K562 (cell line): ENCODE measurements around the gene STIM1. TPM values are rescaled to one million over a fixed set of nuclear protein-coding genes. Genes with fewer than 3 reads are reported as not detected.

Source experiments
- DLX4 ChIP-seq: fragments of 250-450 bp; sonication (Bioruptor Pico); IDR thresholded peaks from 2 replicates; pipeline ENCODE4 v1.6.1; 2021; ENCODE audit warnings: mild to moderate bottlenecking
- EP400 ChIP-seq: fragments of 450-650 bp; IDR thresholded peaks from 2 replicates; pipeline ENCODE4 v1.6.1; 2017; ENCODE audit warnings: antibody characterized with exemption, mild to moderate bottlenecking, moderate library complexity
- ETV1 ChIP-seq: fragments of 450-650 bp; conservative IDR thresholded peaks from 2 replicates; pipeline ENCODE4 v1.6.1; 2016; ENCODE audit warnings: missing genetic modification characterization, control low read depth, low read depth, missing compliant biosample characterization
- FOS ChIP-seq: IDR thresholded peaks from 3 replicates; pipeline ENCODE4 v1.6.1; 2011; ENCODE audit not compliant: insufficient read length; ENCODE audit errors: extremely low read depth
- FOXJ3 ChIP-seq: sonication (generic); formaldehyde crosslinking; IDR thresholded peaks from 2 replicates; pipeline ENCODE4 v1.4.0; 2020; ENCODE audit warnings: mild to moderate bottlenecking, missing genetic modification reagents
- FOXM1 ChIP-seq, 2 experiments: fragments of 450-650 bp in 1 of 2; sonication (generic) in 1 of 2; formaldehyde crosslinking in 1 of 2; IDR thresholded peaks; 2 replicates each; pipeline versions ENCODE4 v1.6.1 to v1.9.0; 2017 to 2022; ENCODE audit warnings: low read depth in 2 of 2, mild to moderate bottlenecking in 2 of 2, missing genetic modification reagents in 1 of 2, moderate library complexity in 1 of 2
- GTF3C2 ChIP-seq: IDR thresholded peaks from 3 replicates; pipeline ENCODE4 v1.6.1; 2011; ENCODE audit warnings: borderline replicate concordance, mild to moderate bottlenecking, moderate library complexity; ENCODE audit not compliant: insufficient read length; ENCODE audit errors: extremely low read depth
- HBP1 ChIP-seq: fragments of 450-650 bp; formaldehyde crosslinking; IDR thresholded peaks from 2 replicates; pipeline ENCODE4 v1.4.0; 2022; ENCODE audit warnings: missing genetic modification characterization
- RFX1 ChIP-seq: fragments of 450-650 bp; IDR thresholded peaks from 2 replicates; pipeline ENCODE4 v1.6.1; 2016; ENCODE audit warnings: mild to moderate bottlenecking, moderate library complexity
- SIX5 ChIP-seq, 2 experiments: IDR thresholded peaks; 2 replicates each; pipeline ENCODE4 v1.6.1; 2011; ENCODE audit warnings: low read length in 2 of 2, borderline replicate concordance in 1 of 2, low read depth in 1 of 2, mild to moderate bottlenecking in 1 of 2, moderate library complexity in 1 of 2; ENCODE audit not compliant: insufficient read depth in 1 of 2
- SMAD4 ChIP-seq: fragments of 250-450 bp; sonication (Bioruptor Pico); conservative IDR thresholded peaks from 2 replicates; pipeline ENCODE4 v1.8.0; 2021; ENCODE audit warnings: inconsistent platforms, mild to moderate bottlenecking, moderate library complexity
- YY1 ChIP-seq, 3 experiments: IDR thresholded peaks; 2 replicates each; pipeline ENCODE4 v1.6.1; 2011; ENCODE audit warnings: low read length in 2 of 3, mild to moderate bottlenecking in 2 of 3, moderate library complexity in 2 of 3, borderline replicate concordance in 1 of 3, control low read depth in 1 of 3, low read depth in 1 of 3; ENCODE audit not compliant: insufficient read depth in 3 of 3, insufficient replicate concordance in 2 of 3, control insufficient read depth in 1 of 3, insufficient read length in 1 of 3; ENCODE audit errors: extremely low read depth in 1 of 3
- ZNF197 ChIP-seq: fragments of 200-800 bp; sonication (Bioruptor generic); IDR thresholded peaks from 2 replicates; pipeline ENCODE4 v1.6.1; 2016; ENCODE audit warnings: low read depth, missing genetic modification characterization, missing compliant biosample characterization
- ZNF224 ChIP-seq: sonication (generic); formaldehyde crosslinking; IDR thresholded peaks from 2 replicates; pipeline ENCODE4 v1.8.0; 2022; ENCODE audit warnings: mild to moderate bottlenecking, missing genetic modification reagents
- polyA plus RNA-seq, 8 experiments: library from polyadenylated mRNA; depleted of rRNA in 4 of 8; stranded (reverse) in 5 of 8; unstranded in 3 of 8; fragments of >200 nt; fragmentation: Nextera tagmentation in 2 of 8; fragmentation: Illumina TruSeq in 1 of 8; extraction: Ambion mirVana in 2 of 8; extraction: Trizol in 1 of 8; gene quantifications; 2 replicates each; pipeline versions ENCODE4 v1.2.1 to v1.2.3, GENCODE V29; 2011 to 2014; ENCODE audit warnings: inconsistent platforms in 1 of 8, missing spikeins in 1 of 8
- total RNA-seq, 7 experiments: library from RNA; depleted of rRNA in 6 of 7; stranded (reverse); fragments of >200 nt in 6 of 7; fragmentation: Illumina TruSeq in 2 of 7; extraction: Trizol in 2 of 7; gene quantifications; 2 replicates each; pipeline versions ENCODE4 v1.2.1 to v1.2.3, GENCODE V29; 2011 to 2021; ENCODE audit warnings: low replicate concordance in 1 of 7

STIM1 gene
- total and polyA plus RNA-seq, 9 of the 15 experiments (the other 6 are each of a cell fraction or from before 2014, with no cell fraction given) = 7.7 to 50.5 (median 22.5) TPM

- TF ChIP-seq HBP1 (CRISPR knock-in tag) = no peak
- TF ChIP-seq SIX5 (IDR thresholded peaks at IDR 0.05; ENCODE audit: borderline replicate concordance in 1 of 2, insufficient read depth in 1 of 2, low read depth in 1 of 2, low read length in 2 of 2) = no peak
- TF ChIP-seq ZNF197 (CRISPR knock-in tag) = no peak
- no peak for TF ChIP-seq YY1 (IDR thresholded peaks at IDR 0.05; ENCODE audit: borderline replicate concordance in 1 of 3, control insufficient read depth in 1 of 3, extremely low read depth in 1 of 3, insufficient read depth in 3 of 3, insufficient read length in 1 of 3, insufficient replicate concordance in 2 of 3, low read depth in 1 of 3, low read length in 2 of 3)
- TF ChIP-seq RFX1 = peak; percentile 86
- no peak for TF ChIP-seq EP400
- no peak for TF ChIP-seq GTF3C2
- no peak for TF ChIP-seq ZNF224
- no peak for TF ChIP-seq ETV1 (tag)
- no peak for TF ChIP-seq SMAD4 (CRISPR knock-in tag)
- TF ChIP-seq FOXJ3 (CRISPR knock-in tag) = no peak
- TF ChIP-seq DLX4 (CRISPR knock-in tag) = no peak
- TF ChIP-seq FOS = no peak
- no peak for TF ChIP-seq FOXM1 (IDR thresholded peaks at IDR 0.05; ENCODE audit: low read depth)
- TF ChIP-seq FOXM1 (CRISPR knock-in tag; IDR thresholded peaks at IDR 0.05; ENCODE audit: low read depth) = no peak
Observed at GRCh38 chr11:3950996-3951660, 95.7 kb downstream of the STIM1 start (continued).
